HepG2 (cell line): ENCODE data around the gene NFX1. TPM values are rescaled to one million over a fixed set of nuclear protein-coding genes. Genes with fewer than 3 reads are reported as not detected.
A peak's percentile ranks its signal among the peaks of the same experiment; 100 is the strongest.

Experiments used
- BRCA1 ChIP-seq: sonication (generic); formaldehyde crosslinking; IDR thresholded peaks from 2 replicates; pipeline ENCODE4 v1.4.0; 2020; ENCODE audit warnings: missing genetic modification reagents
- ETV6 ChIP-seq: sonication (generic); formaldehyde crosslinking; conservative IDR thresholded peaks from 2 replicates; pipeline ENCODE4 v1.4.0; 2020; ENCODE audit warnings: missing genetic modification reagents
- KDM5B ChIP-seq: sonication (generic); formaldehyde crosslinking; IDR thresholded peaks from 2 replicates; pipeline ENCODE4 v1.4.0; 2020; ENCODE audit warnings: missing genetic modification reagents, mild to moderate bottlenecking, borderline replicate concordance
- MXI1 ChIP-seq: IDR thresholded peaks from 3 replicates; pipeline ENCODE4 v1.6.1; 2012; ENCODE audit warnings: low read depth, low read length, inconsistent platforms, borderline replicate concordance
- NONO ChIP-seq, 2 experiments: fragments of 450-650 bp in 1 of 2; sonication (generic) in 1 of 2; formaldehyde crosslinking in 1 of 2; IDR thresholded peaks in 1 of 2; conservative IDR thresholded peaks in 1 of 2; 2 replicates each; pipeline versions ENCODE4 v1.6.1 to v1.8.0; 2017 to 2022; ENCODE audit warnings: mild to moderate bottlenecking in 1 of 2, missing genetic modification reagents in 1 of 2, moderate library complexity in 1 of 2
- POLR2G ChIP-seq: fragments of 200-400 bp; formaldehyde crosslinking; IDR thresholded peaks from 2 replicates; pipeline ENCODE4 v1.6.1; 2018; ENCODE audit warnings: mild to moderate bottlenecking, low read depth, low read length, moderate library complexity
- SRSF1 ChIP-seq: fragments of 200-400 bp; formaldehyde crosslinking; optimal IDR thresholded peaks from 2 replicates; pipeline ENCODE3; 2017; ENCODE audit warnings: mild to moderate bottlenecking, low read depth, low read length, moderate library complexity
- SYNCRIP ChIP-seq: fragments of 200-400 bp; formaldehyde crosslinking; IDR thresholded peaks from 2 replicates; pipeline ENCODE4 v1.6.1; 2018; ENCODE audit warnings: mild to moderate bottlenecking, low read depth, low read length; ENCODE audit not compliant: insufficient read depth
- YEATS2 ChIP-seq: sonication (generic); formaldehyde crosslinking; IDR thresholded peaks from 2 replicates; pipeline ENCODE4 v1.4.0; 2020; ENCODE audit warnings: missing genetic modification reagents, borderline replicate concordance
- ZFP41 ChIP-seq: sonication (generic); formaldehyde crosslinking; IDR thresholded peaks from 2 replicates; pipeline ENCODE4 v1.4.0; 2020; ENCODE audit warnings: mild to moderate bottlenecking, missing genetic modification reagents, borderline replicate concordance
- ZKSCAN8 ChIP-seq: IDR thresholded peaks from 2 replicates; pipeline ENCODE4 v1.6.1; 2016; ENCODE audit warnings: borderline replicate concordance, missing genetic modification reagents, missing compliant biosample characterization
- ZNF160 ChIP-seq: sonication (generic); formaldehyde crosslinking; IDR thresholded peaks from 2 replicates; pipeline ENCODE4 v1.8.0; 2022; ENCODE audit warnings: mild to moderate bottlenecking, inconsistent platforms, missing genetic modification reagents
- ZNF557 ChIP-seq: sonication (generic); formaldehyde crosslinking; IDR thresholded peaks from 2 replicates; pipeline ENCODE4 v1.4.0; 2020; ENCODE audit warnings: missing genetic modification reagents
- ZNF709 ChIP-seq: sonication (generic); formaldehyde crosslinking; IDR thresholded peaks from 2 replicates; pipeline ENCODE4 v1.5.0; 2020; ENCODE audit warnings: mild to moderate bottlenecking, missing genetic modification reagents
- ZNF883 ChIP-seq: sonication (generic); formaldehyde crosslinking; IDR thresholded peaks from 2 replicates; pipeline ENCODE4 v1.5.1; 2020; ENCODE audit warnings: mild to moderate bottlenecking, missing genetic modification reagents; ENCODE audit errors: not compliant biosample characterization
- ZNF891 ChIP-seq: sonication (generic); formaldehyde crosslinking; IDR thresholded peaks from 2 replicates; pipeline ENCODE4 v1.5.0; 2020; ENCODE audit warnings: mild to moderate bottlenecking, missing genetic modification reagents
- polyA plus RNA-seq, 8 experiments: library from polyadenylated mRNA; depleted of rRNA in 3 of 8; stranded (reverse) in 7 of 8; unstranded in 1 of 8; fragments of >200 nt; fragmentation: Illumina TruSeq in 4 of 8; extraction: Trizol in 4 of 8; gene quantifications; 2 replicates each; pipeline versions ENCODE4 v1.2.1 to v1.2.3, GENCODE V29; 2011 to 2016; ENCODE audit warnings: low read depth in 4 of 8, missing spikeins in 1 of 8, mixed read lengths in 1 of 8; ENCODE audit not compliant: insufficient read depth in 1 of 8
- total RNA-seq, 5 experiments: library from RNA; depleted of rRNA; stranded (reverse); fragments of >200 nt; fragmentation: Illumina TruSeq; extraction: Trizol; gene quantifications; 2 replicates each; pipeline ENCODE4 v1.2.3, GENCODE V29; 2016; ENCODE audit warnings: low read depth in 1 of 5
- TF ChIP-seq, protein P1 (sequence below): sonication (generic); formaldehyde crosslinking; IDR thresholded peaks from 2 replicates; pipeline ENCODE4 v1.5.1; 2020; ENCODE audit warnings: mild to moderate bottlenecking, missing genetic modification reagents, moderate library complexity
- TF ChIP-seq, protein P2 (sequence below): sonication (generic); formaldehyde crosslinking; IDR thresholded peaks from 2 replicates; pipeline ENCODE4 v1.5.0; 2020; ENCODE audit warnings: missing genetic modification reagents
- TF ChIP-seq, protein P3 (sequence below): IDR thresholded peaks from 2 replicates; pipeline ENCODE4 v1.6.1; 2016; ENCODE audit warnings: low read depth, borderline replicate concordance

NFX1 gene
- total and polyA plus RNA-seq, 2 of the 13 experiments (the other 11 are each of a cell fraction or from before 2014, with no cell fraction given), result 23.9 to 27.5 TPM

DNA sequence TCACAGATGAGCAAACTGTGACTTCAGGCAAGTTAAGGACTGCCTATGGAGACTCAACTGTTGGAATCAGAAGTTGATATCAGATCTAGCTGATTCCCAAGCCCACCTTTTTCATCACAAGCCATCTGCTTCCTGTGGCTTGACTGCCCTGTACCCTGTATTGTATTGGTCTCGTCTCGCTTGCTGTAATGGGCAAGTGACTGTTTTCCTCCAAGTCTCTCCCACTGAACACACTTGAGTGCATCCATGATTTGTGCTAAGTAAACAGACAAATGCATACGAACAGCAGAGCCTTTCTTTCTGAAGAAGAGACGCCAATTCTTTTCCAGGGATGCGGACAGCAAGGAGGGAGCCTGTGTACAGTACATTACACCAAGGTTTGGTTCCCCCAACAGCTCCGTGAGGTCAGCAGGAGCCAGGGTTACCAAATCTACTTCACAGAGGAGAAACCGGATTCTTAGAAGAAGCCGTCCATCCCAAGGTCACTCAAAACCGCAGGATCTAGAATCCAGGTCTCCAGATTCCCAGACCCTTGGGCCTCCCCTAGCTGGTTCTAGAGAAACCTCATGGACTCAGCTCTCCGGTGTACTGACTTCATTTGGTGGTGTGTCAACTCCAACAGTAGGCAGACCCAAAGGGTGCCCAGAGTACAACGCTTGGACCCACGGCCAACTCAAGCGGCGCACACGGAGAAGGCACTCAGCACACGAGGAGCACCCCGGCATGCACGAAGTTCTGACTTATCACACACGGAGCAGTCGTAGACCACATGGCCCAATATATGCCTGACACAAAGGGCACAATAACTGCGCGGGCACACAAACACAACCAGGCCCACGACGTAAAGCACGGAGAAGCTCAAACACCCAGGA is 26.9 kb upstream of the NFX1 start (continued):
- TF ChIP-seq ETV6 (CRISPR knock-in tag), result no peak
- TF ChIP-seq, protein P1, sequence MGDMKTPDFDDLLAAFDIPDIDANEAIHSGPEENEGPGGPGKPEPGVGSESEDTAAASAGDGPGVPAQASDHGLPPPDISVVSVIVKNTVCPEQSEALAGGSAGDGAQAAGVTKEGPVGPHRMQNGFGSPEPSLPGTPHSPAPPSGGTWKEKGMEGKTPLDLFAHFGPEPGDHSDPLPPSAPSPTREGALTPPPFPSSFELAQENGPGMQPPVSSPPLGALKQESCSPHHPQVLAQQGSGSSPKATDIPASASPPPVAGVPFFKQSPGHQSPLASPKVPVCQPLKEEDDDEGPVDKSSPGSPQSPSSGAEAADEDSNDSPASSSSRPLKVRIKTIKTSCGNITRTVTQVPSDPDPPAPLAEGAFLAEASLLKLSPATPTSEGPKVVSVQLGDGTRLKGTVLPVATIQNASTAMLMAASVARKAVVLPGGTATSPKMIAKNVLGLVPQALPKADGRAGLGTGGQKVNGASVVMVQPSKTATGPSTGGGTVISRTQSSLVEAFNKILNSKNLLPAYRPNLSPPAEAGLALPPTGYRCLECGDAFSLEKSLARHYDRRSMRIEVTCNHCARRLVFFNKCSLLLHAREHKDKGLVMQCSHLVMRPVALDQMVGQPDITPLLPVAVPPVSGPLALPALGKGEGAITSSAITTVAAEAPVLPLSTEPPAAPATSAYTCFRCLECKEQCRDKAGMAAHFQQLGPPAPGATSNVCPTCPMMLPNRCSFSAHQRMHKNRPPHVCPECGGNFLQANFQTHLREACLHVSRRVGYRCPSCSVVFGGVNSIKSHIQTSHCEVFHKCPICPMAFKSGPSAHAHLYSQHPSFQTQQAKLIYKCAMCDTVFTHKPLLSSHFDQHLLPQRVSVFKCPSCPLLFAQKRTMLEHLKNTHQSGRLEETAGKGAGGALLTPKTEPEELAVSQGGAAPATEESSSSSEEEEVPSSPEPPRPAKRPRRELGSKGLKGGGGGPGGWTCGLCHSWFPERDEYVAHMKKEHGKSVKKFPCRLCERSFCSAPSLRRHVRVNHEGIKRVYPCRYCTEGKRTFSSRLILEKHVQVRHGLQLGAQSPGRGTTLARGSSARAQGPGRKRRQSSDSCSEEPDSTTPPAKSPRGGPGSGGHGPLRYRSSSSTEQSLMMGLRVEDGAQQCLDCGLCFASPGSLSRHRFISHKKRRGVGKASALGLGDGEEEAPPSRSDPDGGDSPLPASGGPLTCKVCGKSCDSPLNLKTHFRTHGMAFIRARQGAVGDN, result peak; percentile 64
- TF ChIP-seq SRSF1, result no peak
- no peak for TF ChIP-seq BRCA1
- no peak for TF ChIP-seq SYNCRIP
- TF ChIP-seq, protein P2, sequence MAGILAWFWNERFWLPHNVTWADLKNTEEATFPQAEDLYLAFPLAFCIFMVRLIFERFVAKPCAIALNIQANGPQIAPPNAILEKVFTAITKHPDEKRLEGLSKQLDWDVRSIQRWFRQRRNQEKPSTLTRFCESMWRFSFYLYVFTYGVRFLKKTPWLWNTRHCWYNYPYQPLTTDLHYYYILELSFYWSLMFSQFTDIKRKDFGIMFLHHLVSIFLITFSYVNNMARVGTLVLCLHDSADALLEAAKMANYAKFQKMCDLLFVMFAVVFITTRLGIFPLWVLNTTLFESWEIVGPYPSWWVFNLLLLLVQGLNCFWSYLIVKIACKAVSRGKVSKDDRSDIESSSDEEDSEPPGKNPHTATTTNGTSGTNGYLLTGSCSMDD (CRISPR knock-in tag), result no peak
- peak; percentile 30; the same call in 1 of the 2 replicates for TF ChIP-seq ZNF709
- TF ChIP-seq ZNF891, result no peak; the same call in 1 of the 2 replicates
- TF ChIP-seq YEATS2 (CRISPR knock-in tag), result no peak
- TF ChIP-seq MXI1, result 0 out of 3 replicates have a peak, but pooled peaks have one; percentile 14
- TF ChIP-seq ZFP41, result no peak
- no peak for TF ChIP-seq KDM5B
- TF ChIP-seq ZNF883 (CRISPR knock-in tag), result no peak
- TF ChIP-seq ZKSCAN8 (CRISPR knock-in tag), result no peak
- TF ChIP-seq NONO (IDR thresholded peaks at IDR 0.05), result no peak
- peak; percentile 30; the same call in 1 of the 2 replicates for TF ChIP-seq NONO (CRISPR knock-in tag; conservative IDR thresholded peaks at IDR 0.05)
- TF ChIP-seq ZNF557 (CRISPR knock-in tag), result no peak
- no peak for TF ChIP-seq ZNF160 (CRISPR knock-in tag)
- TF ChIP-seq, protein P3, sequence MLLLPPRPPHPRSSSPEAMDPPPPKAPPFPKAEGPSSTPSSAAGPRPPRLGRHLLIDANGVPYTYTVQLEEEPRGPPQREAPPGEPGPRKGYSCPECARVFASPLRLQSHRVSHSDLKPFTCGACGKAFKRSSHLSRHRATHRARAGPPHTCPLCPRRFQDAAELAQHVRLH (CRISPR knock-in tag), result peak; percentile 16; the same call in 1 of the 2 replicates
- no peak for TF ChIP-seq POLR2G
